ENCODE data around the gene RAB14.

The RAB14 gene

DNA sequence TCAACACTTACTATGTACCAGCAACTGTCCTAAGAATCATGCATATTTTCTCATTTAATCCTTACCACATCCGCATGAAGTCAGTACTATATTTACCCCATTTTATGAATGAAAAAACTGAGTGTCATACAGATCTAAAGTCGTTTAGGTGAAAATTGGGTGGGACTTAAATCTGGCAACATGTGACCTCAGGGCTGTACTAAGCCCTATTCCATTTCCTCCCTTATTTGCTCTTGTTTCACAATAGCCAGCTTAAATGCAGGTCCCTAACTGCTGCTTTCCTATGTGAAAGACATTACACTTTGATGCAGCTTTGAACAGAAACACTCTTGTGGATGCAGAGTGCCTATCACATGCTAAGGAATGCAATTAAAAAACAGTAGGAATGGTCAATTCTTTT lies 2.5 kb upstream of the RAB14 start:
- Histone ChIP-seq H3K36me3 (ENCODE audit: insufficient read depth, low read length) (no peaks in the 10 kb centered on the region), H3K4me1 (ENCODE audit: control insufficient read depth, insufficient read depth, low read length, unreplicated experiment) (peaks cover 10% of the 10 kb centered on the region), H3K27ac (ENCODE audit: low read depth, low read length) (no peak overlapping the region), H2AFZ (ENCODE audit: low read length, unreplicated experiment) (no peak overlapping the region), H3K4me3 (ENCODE audit: low read depth, low read length) (no peak overlapping the region), H3K27me3 (ENCODE audit: insufficient read depth, low read length) (no peaks in the 10 kb centered on the region), H3K79me2 (ENCODE audit: control insufficient read depth, insufficient read depth, low read length, unreplicated experiment) (peaks cover 28% of the 10 kb centered on the region)

DNA sequence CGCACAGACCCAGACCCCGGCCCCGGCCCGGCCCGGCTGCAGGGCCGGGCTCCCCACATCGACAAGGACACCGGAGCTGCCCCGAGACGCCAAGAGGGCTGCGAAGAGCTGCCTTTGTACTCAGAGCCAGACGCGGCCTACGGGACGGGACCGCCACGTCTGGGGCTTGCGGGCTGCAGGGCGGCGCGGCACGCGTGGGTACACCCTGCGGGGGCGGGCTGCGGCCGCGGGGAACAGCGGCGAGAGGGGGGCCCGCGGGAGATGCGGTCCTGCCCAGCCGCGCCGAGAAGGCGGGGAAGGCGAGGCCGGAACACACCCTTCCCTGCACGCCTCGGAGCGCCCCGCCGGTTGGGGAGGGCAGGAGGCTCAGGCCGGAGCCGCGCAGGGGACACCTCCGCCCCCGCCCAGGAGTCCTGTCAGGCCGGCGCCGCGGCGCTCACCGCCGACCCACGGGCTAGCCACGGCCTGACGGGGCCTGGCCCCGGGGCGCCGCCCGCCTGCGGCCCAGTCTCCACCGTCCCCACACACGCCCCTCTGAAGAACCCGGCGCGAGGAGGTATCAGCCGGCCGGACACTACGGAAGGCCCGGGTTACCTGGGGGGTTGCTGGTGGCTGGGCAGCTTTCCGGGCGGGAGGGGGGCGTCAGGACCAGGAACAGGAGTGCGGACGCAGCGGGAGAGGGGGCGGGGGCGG lies 478 bp downstream of the RAB14 start:
- Histone ChIP-seq H3K27ac (ENCODE audit: low read depth, low read length) (peak overlapping the region; percentile 43), H3K36me3 (ENCODE audit: insufficient read depth, low read length) (no peaks in the 10 kb centered on the region), H2AFZ (ENCODE audit: low read length, unreplicated experiment) (peak overlapping the region; percentile 27), H3K4me1 (ENCODE audit: control insufficient read depth, insufficient read depth, low read length, unreplicated experiment) (peaks cover 30% of the 10 kb centered on the region), H3K79me2 (ENCODE audit: control insufficient read depth, insufficient read depth, low read length, unreplicated experiment) (peaks cover 58% of the 10 kb centered on the region), H3K27me3 (ENCODE audit: insufficient read depth, low read length) (no peaks in the 10 kb centered on the region), H3K4me3 (ENCODE audit: low read depth, low read length) (peak overlapping the region; percentile 96)

DNA sequence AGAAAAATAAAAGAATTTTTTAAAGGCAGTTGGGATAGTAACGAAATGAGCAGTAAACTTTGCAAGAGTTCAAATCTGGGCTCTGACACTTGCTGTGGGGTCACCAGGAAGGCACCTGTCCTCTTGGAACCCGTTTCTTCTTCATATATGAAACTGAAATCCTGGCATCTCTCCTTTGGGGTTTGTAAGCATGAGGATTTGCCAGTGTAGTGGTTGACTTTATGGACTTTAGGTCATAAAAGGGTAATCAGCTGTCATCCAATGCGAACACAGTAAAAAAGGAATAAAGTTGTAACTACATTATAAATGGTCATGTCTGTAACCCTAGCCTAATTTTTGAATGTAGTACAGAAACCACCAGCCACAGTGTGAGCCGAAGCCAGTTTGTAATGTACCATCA lies 1.3 kb downstream of the RAB14 start:
- H3K4me3 ChIP-seq (ENCODE audit: low read depth, low read length), result peak overlapping the region; percentile 96
- H3K27me3 ChIP-seq (ENCODE audit: insufficient read depth, low read length), result no peaks in the 10 kb centered on the region
- H3K79me2 ChIP-seq (ENCODE audit: control insufficient read depth, insufficient read depth, low read length, unreplicated experiment), result peaks cover 66% of the 10 kb centered on the region
- peaks cover 39% of the 10 kb centered on the region for H3K4me1 ChIP-seq (ENCODE audit: control insufficient read depth, insufficient read depth, low read length, unreplicated experiment)
- no peak overlapping the region for H2AFZ ChIP-seq (ENCODE audit: low read length, unreplicated experiment)
- no peaks in the 10 kb centered on the region for H3K36me3 ChIP-seq (ENCODE audit: insufficient read depth, low read length)
- H3K27ac ChIP-seq (ENCODE audit: low read depth, low read length), result no peak overlapping the region

DNA sequence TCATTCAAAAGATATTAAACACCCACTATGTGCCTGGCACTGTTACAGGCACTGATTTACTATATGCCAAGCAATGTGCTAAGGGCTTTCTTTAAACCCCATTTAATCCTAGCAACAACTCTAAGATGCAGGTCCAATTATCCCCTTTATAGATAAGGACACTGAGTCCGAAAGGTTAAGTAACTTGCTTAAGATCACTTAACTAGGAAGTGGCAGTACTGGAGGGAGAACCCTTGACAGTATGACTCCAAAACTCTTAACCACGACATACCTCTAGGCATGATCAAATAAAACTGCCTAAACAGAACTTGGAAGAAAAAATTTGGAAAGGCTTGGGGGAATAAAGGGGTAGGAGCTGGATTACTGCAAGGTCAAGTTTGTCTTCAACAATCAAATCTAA lies 1.7 kb downstream of the RAB14 start:
- H3K79me2 ChIP-seq (ENCODE audit: control insufficient read depth, insufficient read depth, low read length, unreplicated experiment), result peaks cover 70% of the 10 kb centered on the region
- H2AFZ ChIP-seq (ENCODE audit: low read length, unreplicated experiment), result no peak overlapping the region
- H3K27ac ChIP-seq (ENCODE audit: low read depth, low read length), result no peak overlapping the region
- peak overlapping the region; percentile 96 for H3K4me3 ChIP-seq (ENCODE audit: low read depth, low read length)
- no peaks in the 10 kb centered on the region for H3K36me3 ChIP-seq (ENCODE audit: insufficient read depth, low read length)
- H3K27me3 ChIP-seq (ENCODE audit: insufficient read depth, low read length), result no peaks in the 10 kb centered on the region
- peaks cover 42% of the 10 kb centered on the region for H3K4me1 ChIP-seq (ENCODE audit: control insufficient read depth, insufficient read depth, low read length, unreplicated experiment)

DNA sequence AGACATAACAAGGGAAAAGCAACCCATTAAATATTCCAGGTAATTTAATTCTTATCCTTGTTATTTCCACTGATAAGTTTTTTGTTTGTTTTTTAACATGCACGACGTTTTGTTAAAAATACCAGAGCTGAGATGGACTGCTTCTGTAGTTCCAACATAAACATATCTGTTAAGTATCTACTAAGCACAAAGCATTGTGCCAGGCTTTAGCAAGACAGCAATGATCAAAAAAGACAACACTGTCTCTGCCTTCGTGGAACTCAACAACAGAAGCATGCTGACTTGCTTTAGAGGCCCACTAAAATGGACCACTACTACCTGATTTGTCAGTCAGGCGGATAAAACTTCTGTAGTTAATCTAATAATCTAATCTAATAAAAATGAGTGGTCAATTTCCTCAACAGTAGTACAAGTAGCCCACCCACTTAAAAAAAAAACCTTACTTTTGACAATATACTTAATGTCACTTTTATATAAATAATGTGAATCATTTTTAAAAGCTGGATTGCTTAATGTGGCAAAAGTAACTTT lies 3.1 kb downstream of the RAB14 start:
- Histone ChIP-seq H2AFZ (ENCODE audit: low read length, unreplicated experiment) (no peak overlapping the region), H3K27me3 (ENCODE audit: insufficient read depth, low read length) (no peaks in the 10 kb centered on the region), H3K79me2 (ENCODE audit: control insufficient read depth, insufficient read depth, low read length, unreplicated experiment) (peaks cover 84% of the 10 kb centered on the region), H3K4me3 (ENCODE audit: low read depth, low read length) (peak overlapping the region; percentile 96), H3K4me1 (ENCODE audit: control insufficient read depth, insufficient read depth, low read length, unreplicated experiment) (peaks cover 49% of the 10 kb centered on the region), H3K36me3 (ENCODE audit: insufficient read depth, low read length) (no peaks in the 10 kb centered on the region), H3K27ac (ENCODE audit: low read depth, low read length) (no peak overlapping the region)

DNA sequence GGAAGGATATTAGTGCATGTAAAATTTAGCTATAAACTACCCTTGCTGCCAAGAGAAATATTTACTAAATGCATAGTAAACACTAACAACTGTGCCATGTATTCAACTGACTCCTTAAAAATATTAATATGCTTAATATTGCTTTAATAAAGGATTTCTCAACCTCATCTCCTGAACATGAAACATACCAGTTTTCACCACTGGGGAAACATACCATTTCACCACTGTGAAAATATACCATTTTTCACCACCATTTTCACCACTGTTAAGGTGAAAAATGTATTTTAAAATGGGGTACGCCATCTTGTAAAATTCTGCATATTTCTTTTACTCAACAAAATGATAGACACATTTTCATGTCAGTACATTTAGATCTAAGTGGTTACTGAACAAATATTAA lies 4.5 kb downstream of the RAB14 start:
- Histone ChIP-seq H3K4me1 (ENCODE audit: control insufficient read depth, insufficient read depth, low read length, unreplicated experiment) (peaks cover 62% of the 10 kb centered on the region), H3K27me3 (ENCODE audit: insufficient read depth, low read length) (no peaks in the 10 kb centered on the region), H3K27ac (ENCODE audit: low read depth, low read length) (no peak overlapping the region), H3K36me3 (ENCODE audit: insufficient read depth, low read length) (no peaks in the 10 kb centered on the region), H3K79me2 (ENCODE audit: control insufficient read depth, insufficient read depth, low read length, unreplicated experiment) (peaks cover 96% of the 10 kb centered on the region), H2AFZ (ENCODE audit: low read length, unreplicated experiment) (no peak overlapping the region), H3K4me3 (ENCODE audit: low read depth, low read length) (no peak overlapping the region)

DNA sequence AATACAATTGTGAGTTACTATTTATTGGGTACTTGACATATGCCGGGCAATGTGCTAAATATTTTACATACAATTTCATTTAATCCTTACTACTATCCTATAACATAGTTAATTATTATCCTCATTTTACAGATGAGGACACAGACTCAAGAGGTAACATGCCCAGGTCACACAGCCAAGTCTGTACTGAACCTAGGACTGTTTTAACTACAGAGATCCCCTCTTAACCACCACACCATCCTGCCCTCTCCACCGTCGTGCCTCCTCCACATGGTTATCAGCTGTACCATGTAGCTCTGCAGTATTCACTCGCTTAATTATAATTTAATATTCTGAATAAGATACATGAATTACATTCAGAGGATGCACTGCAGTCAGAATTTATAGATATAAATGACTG lies 5.3 kb downstream of the RAB14 start:
- no peaks in the 10 kb centered on the region for H3K27me3 ChIP-seq (ENCODE audit: insufficient read depth, low read length)
- H3K4me1 ChIP-seq (ENCODE audit: control insufficient read depth, insufficient read depth, low read length, unreplicated experiment), result peaks cover 65% of the 10 kb centered on the region
- H3K27ac ChIP-seq (ENCODE audit: low read depth, low read length), result no peak overlapping the region
- no peaks in the 10 kb centered on the region for H3K36me3 ChIP-seq (ENCODE audit: insufficient read depth, low read length)
- H2AFZ ChIP-seq (ENCODE audit: low read length, unreplicated experiment), result no peak overlapping the region
- H3K79me2 ChIP-seq (ENCODE audit: control insufficient read depth, insufficient read depth, low read length, unreplicated experiment), result peaks cover 100% of the 10 kb centered on the region
- H3K4me3 ChIP-seq (ENCODE audit: low read depth, low read length), result no peak overlapping the region

DNA sequence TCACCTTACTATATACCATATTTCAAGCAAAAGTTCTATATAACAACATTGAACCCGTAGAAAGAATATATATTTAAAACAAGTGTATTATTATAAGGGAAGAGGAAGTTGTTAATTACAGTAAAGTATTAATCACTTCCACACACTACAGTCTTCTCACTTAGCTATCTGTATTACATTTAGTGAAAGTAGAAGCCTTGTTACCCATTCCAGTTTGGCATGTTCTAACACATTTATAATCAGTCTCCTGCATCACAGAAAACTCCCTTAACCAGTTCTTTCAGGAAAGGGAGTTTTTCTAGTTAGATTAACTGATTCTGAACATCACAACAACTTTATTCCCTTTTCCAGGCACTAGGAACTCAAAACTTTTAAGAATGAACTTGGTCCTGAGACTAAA lies 6.9 kb downstream of the RAB14 start:
- Histone ChIP-seq H3K27ac (ENCODE audit: low read depth, low read length) (no peak overlapping the region), H3K27me3 (ENCODE audit: insufficient read depth, low read length) (no peaks in the 10 kb centered on the region), H2AFZ (ENCODE audit: low read length, unreplicated experiment) (no peak overlapping the region), H3K4me1 (ENCODE audit: control insufficient read depth, insufficient read depth, low read length, unreplicated experiment) (peaks cover 61% of the 10 kb centered on the region), H3K4me3 (ENCODE audit: low read depth, low read length) (no peak overlapping the region), H3K36me3 (ENCODE audit: insufficient read depth, low read length) (no peaks in the 10 kb centered on the region), H3K79me2 (ENCODE audit: control insufficient read depth, insufficient read depth, low read length, unreplicated experiment) (peaks cover 99% of the 10 kb centered on the region)

DNA sequence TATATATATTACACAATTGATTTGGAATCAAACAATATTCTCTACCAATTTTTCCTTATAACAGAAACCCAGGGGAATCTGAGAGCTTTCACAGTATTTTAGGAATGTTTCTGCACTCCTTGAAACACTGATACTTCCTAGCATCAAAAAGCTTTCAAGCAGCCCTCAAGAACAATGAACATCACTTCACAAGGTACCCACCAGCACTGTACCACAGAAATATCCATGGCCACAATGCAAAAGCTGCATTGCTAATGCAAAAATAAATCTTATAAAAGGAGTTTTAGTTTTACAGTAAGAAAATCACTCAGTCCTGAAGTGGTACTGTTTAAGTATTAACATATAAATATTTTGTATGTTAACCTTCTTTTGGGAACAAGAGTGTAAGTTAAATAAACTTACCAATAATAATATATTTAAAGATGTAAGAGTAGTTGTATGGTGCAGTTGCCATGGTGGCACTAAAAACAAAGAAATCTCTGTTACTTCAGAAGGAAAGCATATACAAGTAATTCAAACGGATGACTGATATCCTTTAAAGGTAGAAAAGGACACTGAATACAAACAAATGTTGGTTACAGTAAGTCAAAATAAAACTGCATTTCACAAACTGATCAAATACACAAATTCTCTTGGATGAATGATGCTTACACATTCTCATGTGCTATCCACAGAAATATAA lies 8.6 kb downstream of the RAB14 start:
- Histone ChIP-seq H3K4me3 (ENCODE audit: low read depth, low read length) (no peak overlapping the region), H3K79me2 (ENCODE audit: control insufficient read depth, insufficient read depth, low read length, unreplicated experiment) (peaks cover 98% of the 10 kb centered on the region), H3K4me1 (ENCODE audit: control insufficient read depth, insufficient read depth, low read length, unreplicated experiment) (peaks cover 45% of the 10 kb centered on the region), H3K36me3 (ENCODE audit: insufficient read depth, low read length) (0 out of 2 replicates have a peak, but pooled peaks cover 5% of the 10 kb centered on the region), H3K27ac (ENCODE audit: low read depth, low read length) (peak overlapping the region; percentile 53), H2AFZ (ENCODE audit: low read length, unreplicated experiment) (no peak overlapping the region), H3K27me3 (ENCODE audit: insufficient read depth, low read length) (no peaks in the 10 kb centered on the region)

DNA sequence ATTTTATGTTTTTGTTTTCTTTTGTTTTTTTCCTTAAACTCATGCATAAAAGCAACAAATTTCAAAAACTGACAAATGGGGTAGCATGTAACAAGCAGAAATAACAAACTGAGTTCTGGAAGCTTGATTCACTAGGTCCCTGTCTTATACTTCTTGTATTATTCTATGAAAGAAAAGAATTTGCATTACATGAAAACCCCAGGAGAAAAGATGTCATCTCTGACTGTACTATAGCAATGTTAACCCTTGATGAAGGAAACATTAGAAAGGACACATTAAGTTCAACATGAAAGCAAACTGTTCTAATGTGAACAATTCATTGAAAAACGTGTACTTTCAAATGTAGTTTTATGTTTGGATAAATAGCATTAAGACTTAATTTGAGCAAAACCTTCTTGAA lies 9.2 kb downstream of the RAB14 start:
- Histone ChIP-seq H3K79me2 (ENCODE audit: control insufficient read depth, insufficient read depth, low read length, unreplicated experiment) (peaks cover 98% of the 10 kb centered on the region), H3K27me3 (ENCODE audit: insufficient read depth, low read length) (no peaks in the 10 kb centered on the region), H3K27ac (ENCODE audit: low read depth, low read length) (peak overlapping the region; percentile 53; the same call in 1 of the 2 replicates), H3K4me3 (ENCODE audit: low read depth, low read length) (no peak overlapping the region), H2AFZ (ENCODE audit: low read length, unreplicated experiment) (no peak overlapping the region), H3K4me1 (ENCODE audit: control insufficient read depth, insufficient read depth, low read length, unreplicated experiment) (peaks cover 43% of the 10 kb centered on the region), H3K36me3 (ENCODE audit: insufficient read depth, low read length) (0 out of 2 replicates have a peak, but pooled peaks cover 5% of the 10 kb centered on the region)

DNA sequence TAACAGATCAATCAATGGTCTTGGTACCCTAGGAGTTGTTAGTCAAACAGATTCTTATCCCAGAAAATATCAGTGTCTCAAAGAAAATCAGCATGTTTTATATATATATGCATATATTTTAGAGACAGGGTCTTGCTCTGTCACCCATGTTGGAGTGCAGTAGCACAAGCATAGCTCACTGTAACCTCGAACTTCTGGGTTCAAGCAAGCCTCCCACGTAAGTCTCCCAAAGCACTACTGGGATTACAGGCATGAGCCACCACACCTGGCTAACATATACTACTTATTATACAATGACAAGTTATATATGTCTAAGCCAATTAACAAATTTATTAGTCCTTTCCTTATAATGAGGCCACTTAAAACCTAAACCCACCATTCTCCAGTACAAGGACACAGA lies 10.4 kb downstream of the RAB14 start:
- no peak overlapping the region for H2AFZ ChIP-seq (ENCODE audit: low read length, unreplicated experiment)
- H3K36me3 ChIP-seq (ENCODE audit: insufficient read depth, low read length), result peaks cover 5% of the 10 kb centered on the region; the same call in 1 of the 2 replicates
- peaks cover 97% of the 10 kb centered on the region for H3K79me2 ChIP-seq (ENCODE audit: control insufficient read depth, insufficient read depth, low read length, unreplicated experiment)
- peaks cover 40% of the 10 kb centered on the region for H3K4me1 ChIP-seq (ENCODE audit: control insufficient read depth, insufficient read depth, low read length, unreplicated experiment)
- H3K27me3 ChIP-seq (ENCODE audit: insufficient read depth, low read length), result no peaks in the 10 kb centered on the region
- H3K4me3 ChIP-seq (ENCODE audit: low read depth, low read length), result no peak overlapping the region
- no peak overlapping the region for H3K27ac ChIP-seq (ENCODE audit: low read depth, low read length)

All from ACC112 (cell line).